Measurements from ENCODE around the gene BEND6.

- TF ChIP-seq CTCF (IDR thresholded peaks at IDR 0.05) (no peak), POLR2A (IDR thresholded peaks at IDR 0.05) (no peak), EP300 (IDR thresholded peaks at IDR 0.05) (no peak)
These were observed 64.5 kb downstream of the BEND6 start for GRCh38 chr6:57019434-57019833.
